CD14-positive monocyte (primary cell): ENCODE data around the gene MVP. TPM values are rescaled to one million over a fixed set of nuclear protein-coding genes. Genes with fewer than 3 reads are reported as not detected.

Experiments
- DNase-seq, 3 donors: peaks; one replicate each; pipeline ENCODE4 v3.0.0-alpha.2; 2011 to 2022
- H2AFZ ChIP-seq: 2 replicates; pipeline ENCODE4 v1.6.0; 2012; ENCODE audit warnings: mild to moderate bottlenecking, low read depth, low read length, inconsistent platforms; ENCODE audit not compliant: insufficient read depth, poor library complexity, severe bottlenecking
- H3K27ac ChIP-seq, 2 donors: 1 replicate in 1 of 2; 2 replicates in 1 of 2; pipeline ENCODE4 v1.5.1; 2012 to 2013; ENCODE audit warnings: low read length in 2 of 2, control low read depth in 1 of 2, inconsistent platforms in 1 of 2, low read depth in 1 of 2, mild to moderate bottlenecking in 1 of 2
- H3K27me3 ChIP-seq, 2 donors: one replicate each; pipeline versions ENCODE4 v1.6.0 to v1.6.1; 2011 to 2013; ENCODE audit warnings: low read length in 2 of 2; ENCODE audit not compliant: control insufficient read depth in 2 of 2, insufficient read depth in 2 of 2
- H3K36me3 ChIP-seq, 2 donors: replicated peaks in 1 of 2; 1 replicate in 1 of 2; 2 replicates in 1 of 2; pipeline versions ENCODE4 v1.5.1 to v1.6.1; 2012 to 2013; ENCODE audit warnings: low read length in 2 of 2, control low read depth in 1 of 2, inconsistent platforms in 1 of 2, mild to moderate bottlenecking in 1 of 2; ENCODE audit not compliant: insufficient read depth in 2 of 2, control insufficient read depth in 1 of 2
- H3K4me1 ChIP-seq, 2 donors: 1 replicate in 1 of 2; 2 replicates in 1 of 2; pipeline versions ENCODE4 v1.5.1 to v1.6.1; 2012 to 2013; ENCODE audit warnings: low read length in 2 of 2, control low read depth in 1 of 2, inconsistent platforms in 1 of 2, mild to moderate bottlenecking in 1 of 2, moderate library complexity in 1 of 2; ENCODE audit not compliant: insufficient read depth in 2 of 2, control insufficient read depth in 1 of 2
- H3K4me2 ChIP-seq: replicated peaks from 2 replicates; pipeline ENCODE3; 2012; ENCODE audit warnings: low read length, moderate library complexity, mild to moderate bottlenecking; ENCODE audit not compliant: poor library complexity, severe bottlenecking; ENCODE audit errors: extremely low read depth
- H3K4me3 ChIP-seq, 3 experiments: fragments of 200-600 bp in 1 of 3; sonication (generic) in 1 of 3; replicated peaks in 1 of 3; 1 replicate in 2 of 3; 2 replicates in 1 of 3; pipeline ENCODE4 v1.5.1; 2011 to 2013; ENCODE audit warnings: low read length in 3 of 3, mild to moderate bottlenecking in 3 of 3, control low read depth in 2 of 3, low read depth in 2 of 3, inconsistent platforms in 1 of 3, moderate library complexity in 1 of 3
- H3K79me2 ChIP-seq: 2 replicates; pipeline ENCODE4 v1.6.0; 2012; ENCODE audit warnings: mild to moderate bottlenecking, control low read depth, inconsistent platforms, low read length, moderate library complexity; ENCODE audit not compliant: insufficient read depth
- H3K9ac ChIP-seq: 2 replicates; pipeline ENCODE4 v1.6.0; 2017; ENCODE audit warnings: low read length, mild to moderate bottlenecking; ENCODE audit not compliant: insufficient read depth, poor library complexity, severe bottlenecking
- H3K9me3 ChIP-seq, 2 donors: replicated peaks in 1 of 2; 1 replicate in 1 of 2; 2 replicates in 1 of 2; pipeline versions ENCODE4 v1.5.1 to v1.6.1; 2012 to 2013; ENCODE audit warnings: low read length in 2 of 2, control low read depth in 1 of 2; ENCODE audit not compliant: control insufficient read depth in 1 of 2, insufficient read depth in 1 of 2
- H4K20me1 ChIP-seq: 2 replicates; pipeline ENCODE4 v1.6.0; 2012; ENCODE audit warnings: mild to moderate bottlenecking, low read length, control low read depth, moderate library complexity; ENCODE audit not compliant: insufficient read depth
- H3K27ac Mint-ChIP-seq, 7 donors: one replicate each; pipeline ENCODE4 v1.8.0; 2020; ENCODE audit warnings: mild to moderate bottlenecking in 7 of 7, mixed read lengths in 7 of 7, moderate library complexity in 6 of 7, inconsistent platforms in 2 of 7
- H3K27me3 Mint-ChIP-seq, 3 donors: one replicate each; pipeline ENCODE4 v1.8.0; 2021 to 2022; ENCODE audit warnings: low read depth in 3 of 3, mild to moderate bottlenecking in 3 of 3, mixed read lengths in 3 of 3, moderate library complexity in 3 of 3, inconsistent platforms in 1 of 3
- H3K36me3 Mint-ChIP-seq, 2 donors: one replicate each; pipeline ENCODE4 v1.8.0; 2020; ENCODE audit warnings: mixed read lengths in 2 of 2, inconsistent platforms in 1 of 2, mild to moderate bottlenecking in 1 of 2
- H3K4me1 Mint-ChIP-seq: one replicate; pipeline ENCODE4 v1.8.0; 2020; ENCODE audit warnings: mild to moderate bottlenecking, mixed read lengths
- H3K4me3 Mint-ChIP-seq, 2 donors: one replicate each; pipeline ENCODE4 v1.8.0; 2020; ENCODE audit warnings: mild to moderate bottlenecking in 2 of 2, mixed read lengths in 2 of 2, moderate library complexity in 1 of 2
- H3K9me3 Mint-ChIP-seq, 7 donors: one replicate each; pipeline ENCODE4 v1.8.0; 2020 to 2022; ENCODE audit warnings: mixed read lengths in 7 of 7, mild to moderate bottlenecking in 6 of 7, moderate library complexity in 6 of 7, inconsistent platforms in 2 of 7
- CTCF ChIP-seq: fragments of 200-600 bp; IDR thresholded peaks from one replicate; pipeline ENCODE4 v1.8.0; 2022; ENCODE audit warnings: antibody characterized with exemption, mild to moderate bottlenecking
- WGBS: methylation state at CpG from one replicate; pipeline ENCODE4 v1.1.5; 2013; ENCODE audit warnings: missing lambda C conversion rate; ENCODE audit not compliant: insufficient coverage; 5-methylcytosine and 5-hydroxymethylcytosine counted together
- intact Hi-C, 2 donors: fragments of 100-400 bp; cut with micrococcal nuclease; formaldehyde crosslinking; loops; one replicate each; pipeline versions ENCODE4 v1.15.0 to v1.15.1; 2023
- polyA plus RNA-seq, 3 donors: library from polyadenylated mRNA; depleted of rRNA in 1 of 3; unstranded in 2 of 3; stranded (reverse) in 1 of 3; fragments of 300-500 nt in 2 of 3; fragments of >200 nt in 1 of 3; fragmentation: Illumina TruSeq in 2 of 3; gene quantifications; 1 replicate in 2 of 3; 2 replicates in 1 of 3; pipeline ENCODE4 v1.2.3, GENCODE V29; 2012 to 2021

Gene MVP
- polyA plus RNA-seq, 3 donors: 146 to 274 (median 185) TPM

DNA sequence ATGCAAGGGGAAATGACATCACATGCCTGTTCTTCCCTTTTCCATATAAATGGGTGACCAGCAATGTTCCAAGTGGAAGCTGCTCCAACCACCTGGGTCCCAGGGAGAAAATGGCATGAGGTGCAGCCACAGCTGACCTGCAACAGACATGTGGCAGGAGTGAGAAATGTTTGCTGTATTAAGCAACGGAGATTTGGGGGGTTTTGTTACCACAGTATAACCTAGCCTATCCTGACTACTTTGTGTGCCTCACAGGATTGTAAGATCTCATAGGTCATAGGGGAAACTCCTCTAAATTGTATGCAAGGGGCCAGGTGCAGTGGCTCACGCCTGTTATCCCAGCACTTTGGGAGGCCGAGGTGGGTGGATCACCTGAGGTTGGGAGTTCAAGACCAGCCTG, 30.7 kb downstream of the MVP start:
- H3K4me1 ChIP-seq: no peaks in the 10 kb centered on the region
- WGBS: no CpG with 5 or more reads among the region's 3 CpGs
- intact Hi-C loops: no loop called here
- H3K9me3 ChIP-seq: no peaks in the 10 kb centered on the region
- Mint-ChIP-seq H3K27me3 (peaks cover 0 to 2% (median 2%) of the 10 kb centered on the region in 3 donors), H3K9me3 (peaks cover 0 to 2% (median 0%) of the 10 kb centered on the region in 7 donors), H3K4me3 (no peak overlapping the region), H3K4me1 (no peaks in the 10 kb centered on the region), H3K27ac (peak overlapping the region in 1 of 7 donors; percentile 23), H3K36me3 (peaks cover 26 to 43% of the 10 kb centered on the region in 2 donors)
- H3K79me2 ChIP-seq: no peaks in the 10 kb centered on the region
- TF ChIP-seq CTCF: no peak
- H3K27ac ChIP-seq: no peak overlapping the region
- H3K36me3 ChIP-seq: peaks cover 19 to 31% of the 10 kb centered on the region in 2 donors
- H3K9ac ChIP-seq: no peak overlapping the region
- H3K4me2 ChIP-seq: no peak overlapping the region
- H3K4me3 ChIP-seq: no peak overlapping the region
- no peaks in the 10 kb centered on the region for H3K27me3 ChIP-seq
- H4K20me1 ChIP-seq: peaks cover 23% of the 10 kb centered on the region
- H2AFZ ChIP-seq: no peak overlapping the region
- no peak for DNase-seq

- Mint-ChIP-seq H3K4me3 (no peak overlapping the region), H3K27me3 (peaks cover 0 to 5% (median 2%) of the 10 kb centered on the region in 3 donors), H3K27ac (no peak overlapping the region), H3K36me3 (peaks cover 18 to 30% of the 10 kb centered on the region in 2 donors), H3K4me1 (no peaks in the 10 kb centered on the region), H3K9me3 (peaks cover 0 to 2% (median 0%) of the 10 kb centered on the region in 7 donors)
- H3K36me3 ChIP-seq: peaks cover 3 to 15% of the 10 kb centered on the region in 2 donors
- no peak overlapping the region for H3K4me2 ChIP-seq
- peaks cover 16% of the 10 kb centered on the region for H4K20me1 ChIP-seq
- no peak overlapping the region for H3K4me3 ChIP-seq
- H3K79me2 ChIP-seq: no peaks in the 10 kb centered on the region
- no peak for DNase-seq
- no peaks in the 10 kb centered on the region for H3K4me1 ChIP-seq
- no peaks in the 10 kb centered on the region for H3K9me3 ChIP-seq
- no peak for TF ChIP-seq CTCF
- no peak overlapping the region for H3K9ac ChIP-seq
- no peak overlapping the region for H2AFZ ChIP-seq
- no CpG with 5 or more reads among the region's 7 CpGs for WGBS
- no peaks in the 10 kb centered on the region for H3K27me3 ChIP-seq
- no peak overlapping the region for H3K27ac ChIP-seq
- intact Hi-C loops: no loop called here
These were observed 32.4 kb downstream of the MVP start for GRCh38 chr16:29852654-29853053.
